OCI-LY7 (cell line): Measurements from ENCODE around the gene ATP4A. TPM values are rescaled to one million over a fixed set of nuclear protein-coding genes. Genes with fewer than 3 reads are reported as not detected.

Source experiments
- BruUV-seq: library from RNA; stranded (reverse); fragments of 400-500 nt; replicated peaks from 2 replicates; lab custom pipeline; 2021; lab: Mats Ljungman, UMichigan
- CTCF ChIA-PET: fragments of 300-600 bp; sonication (Branson Sonifier 250); formaldehyde crosslinking; loops from one replicate; lab custom pipeline; 2022; ENCODE audit warnings: antibody characterized with exemption; ENCODE audit not compliant: unreplicated experiment; lab: Charles Lee
- POLR2A ChIA-PET: fragments of 300-600 bp; sonication (Branson Sonifier 250); formaldehyde crosslinking; loops from one replicate; lab custom pipeline; 2022; ENCODE audit warnings: antibody characterized with exemption; lab: Charles Lee
- DNase-seq: peaks from one replicate; pipeline ENCODE4 v3.0.0-alpha.2; 2015; ENCODE audit warnings: low spot score
- H2AFZ ChIP-seq: fragments of 200-600 bp; sonication (generic), shearing (Covaris generic); 2 replicates; pipeline ENCODE4 v1.6.1; 2014; ENCODE audit warnings: mild to moderate bottlenecking, antibody characterized with exemption, low read length, moderate library complexity
- H3K27ac ChIP-seq: fragments of 200-600 bp; sonication (generic); 2 replicates; pipeline ENCODE4 v1.5.1; 2014; ENCODE audit warnings: mixed run types, low read depth, mild to moderate bottlenecking, moderate library complexity, low read length, inconsistent platforms; ENCODE audit not compliant: poor library complexity, severe bottlenecking
- H3K36me3 ChIP-seq: fragments of 200-600 bp; sonication (generic); 2 replicates; pipeline ENCODE4 v1.6.1; 2014; ENCODE audit warnings: mild to moderate bottlenecking, antibody characterized with exemption, low read length, moderate library complexity, mixed read lengths; ENCODE audit not compliant: insufficient read depth
- H3K4me1 ChIP-seq: fragments of 200-600 bp; sonication (generic); 2 replicates; pipeline ENCODE4 v1.5.1; 2014; ENCODE audit warnings: mild to moderate bottlenecking, low read length; ENCODE audit not compliant: insufficient read depth, poor library complexity, severe bottlenecking
- H3K4me2 ChIP-seq: fragments of 200-600 bp; sonication (generic); 2 replicates; pipeline ENCODE4 v1.6.1; 2014; ENCODE audit warnings: mild to moderate bottlenecking, low read length
- H3K4me3 ChIP-seq: fragments of 200-600 bp; sonication (generic); 2 replicates; pipeline ENCODE4 v1.5.1; 2014; ENCODE audit warnings: mild to moderate bottlenecking, low read depth, low read length; ENCODE audit not compliant: poor library complexity, severe bottlenecking
- H3K79me2 ChIP-seq: fragments of 200-600 bp; sonication (generic); 2 replicates; pipeline ENCODE4 v1.6.1; 2016; ENCODE audit warnings: low read depth, mild to moderate bottlenecking, low read length, moderate library complexity, mixed read lengths; ENCODE audit not compliant: insufficient read depth
- H3K9me2 ChIP-seq: fragments of 200-600 bp; sonication (generic); 2 replicates; pipeline ENCODE4 v1.6.1; 2016; ENCODE audit warnings: mild to moderate bottlenecking, low read length, mixed read lengths; ENCODE audit not compliant: insufficient read depth
- H3K9me3 ChIP-seq: fragments of 200-600 bp; sonication (generic); 2 replicates; pipeline ENCODE4 v1.6.1; 2014; ENCODE audit warnings: mild to moderate bottlenecking, mixed run types, low read length, mixed read lengths
- H4K20me1 ChIP-seq: fragments of 200-600 bp; sonication (generic); 2 replicates; pipeline ENCODE4 v1.6.1; 2014; ENCODE audit warnings: mild to moderate bottlenecking, antibody characterized with exemption, low read length, moderate library complexity, mixed read lengths; ENCODE audit not compliant: insufficient read depth
- CTCF ChIP-seq: fragments of 200-600 bp; sonication (generic); conservative IDR thresholded peaks from 2 replicates; pipeline ENCODE4 v1.5.1; 2014; ENCODE audit warnings: mild to moderate bottlenecking, antibody characterized with exemption, low read length, moderate library complexity, mixed read lengths
- EZH2phosphoT487 ChIP-seq: fragments of 200-600 bp; sonication (generic); IDR thresholded peaks from 2 replicates; pipeline ENCODE4 v1.6.1; 2018; ENCODE audit warnings: low read depth, borderline replicate concordance, mild to moderate bottlenecking, mixed run types, antibody characterized with exemption, low read length, moderate library complexity, mixed read lengths
- intact Hi-C: fragments of 100-400 bp; cut with micrococcal nuclease; formaldehyde crosslinking; loops from one replicate; pipeline ENCODE4 v1.10.0; 2022; ENCODE audit not compliant: unreplicated experiment
- total RNA-seq, 2 experiments: library from RNA; depleted of rRNA in 1 of 2; stranded (reverse); fragments of >200 nt in 1 of 2; shearing (Covaris generic) in 1 of 2; gene quantifications; 2 replicates each; pipeline ENCODE4 v1.2.3, GENCODE V29; 2014 to 2022

Gene ATP4A
- total RNA-seq, 2 experiments from 2014 or later, result 0.36 to 0.92 TPM

- no peaks in the 10 kb centered on the region for H3K9me2 ChIP-seq
- no peak for TF ChIP-seq CTCF
- no peak for TF ChIP-seq EZH2phosphoT487
- H3K9me3 ChIP-seq, result no peaks in the 10 kb centered on the region
- H3K36me3 ChIP-seq, result no peaks in the 10 kb centered on the region
- H3K79me2 ChIP-seq, result no peaks in the 10 kb centered on the region
- no peak overlapping the region for H3K4me2 ChIP-seq
- no peak overlapping the region for H2AFZ ChIP-seq
- no peak for DNase-seq
- ChIA-PET POLR2A (interaction anchor here (1.2 kb wide), 1 partner anchor 91 kb away, joined by 3 read pairs; the partner anchor contains the start of gene COX6B1), CTCF (interaction anchor here (0.5 kb wide), 1 partner anchor 136 kb away, joined by 5 read pairs; no protein-coding TSS in a partner anchor)
- no peaks in the 10 kb centered on the region for H4K20me1 ChIP-seq
- intact Hi-C loops, result loop anchor here (5.0 kb wide), 1 partner anchor 70 kb away; the partner anchor contains the start of gene RBM42
- H3K4me1 ChIP-seq, result peaks cover 18% of the 10 kb centered on the region
- no TSS peak for BruUV-seq
- H3K4me3 ChIP-seq, result no peak overlapping the region
- H3K27ac ChIP-seq, result no peak overlapping the region
Observed at GRCh38 chr19:35556846-35557538, 6.5 kb downstream of the ATP4A start.

- BruUV-seq, result no TSS peak
- DNase-seq, result no peak
- peaks cover 18% of the 10 kb centered on the region for H3K4me1 ChIP-seq
- ChIA-PET POLR2A (no interaction called here), CTCF (interaction anchor here (0.5 kb wide), 1 partner anchor 137 kb away, joined by 5 read pairs; no protein-coding TSS in a partner anchor)
- H4K20me1 ChIP-seq, result no peaks in the 10 kb centered on the region
- H3K4me2 ChIP-seq, result no peak overlapping the region
- intact Hi-C loops, result loop anchor here (5.0 kb wide), 1 partner anchor 71 kb away; the partner anchor contains the start of gene RBM42
- TF ChIP-seq CTCF, result no peak; the same call in 1 of the 2 replicates
- TF ChIP-seq EZH2phosphoT487, result no peak
- no peaks in the 10 kb centered on the region for H3K9me3 ChIP-seq
- H3K9me2 ChIP-seq, result no peaks in the 10 kb centered on the region
- H3K36me3 ChIP-seq, result no peaks in the 10 kb centered on the region
- H3K79me2 ChIP-seq, result no peaks in the 10 kb centered on the region
- no peak overlapping the region for H2AFZ ChIP-seq
- no peak overlapping the region for H3K4me3 ChIP-seq
- no peak overlapping the region for H3K27ac ChIP-seq
Observed at GRCh38 chr19:35556025-35556590, 7.3 kb downstream of the ATP4A start.
